ENCODE measurements around the gene SLC2A8.

The SLC2A8 gene

DNA sequence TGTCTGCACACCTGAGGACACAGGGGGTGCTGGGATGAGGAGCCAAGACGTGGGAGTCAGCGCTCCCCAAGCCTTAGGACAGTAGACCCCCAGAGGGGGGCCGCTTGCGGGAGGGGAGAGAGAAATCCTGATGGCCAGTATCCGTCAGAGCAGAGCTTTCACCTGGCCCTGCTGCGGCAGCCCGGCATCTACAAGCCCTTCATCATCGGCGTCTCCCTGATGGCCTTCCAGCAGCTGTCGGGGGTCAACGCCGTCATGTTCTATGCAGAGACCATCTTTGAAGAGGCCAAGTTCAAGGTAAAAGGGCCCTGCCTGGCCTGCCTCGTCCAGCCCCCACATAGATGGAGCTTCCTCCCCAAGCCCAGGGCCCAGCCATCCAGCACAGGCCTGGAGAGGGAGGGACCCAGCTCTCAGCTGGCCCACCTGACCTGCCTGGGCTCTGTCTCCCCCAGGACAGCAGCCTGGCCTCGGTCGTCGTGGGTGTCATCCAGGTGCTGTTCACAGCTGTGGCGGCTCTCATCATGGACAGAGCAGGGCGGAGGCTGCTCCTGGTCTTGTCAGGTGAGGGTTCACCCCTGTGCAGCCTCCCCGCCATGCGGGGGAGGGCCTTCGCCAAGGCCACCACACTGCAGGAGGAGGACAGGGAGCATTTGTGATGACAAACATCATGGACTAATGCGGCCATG is 6.7 kb downstream of the SLC2A8 start:
- Histone ChIP-seq H3K4me3 (ENCODE audit: low read depth, low read length) (no peak overlapping the region), H3K9me3 (ENCODE audit: control insufficient read depth, insufficient read depth, low read length) (no peaks in the 10 kb centered on the region), H3K9ac (ENCODE audit: low read depth, low read length) (no peak overlapping the region), H3K27ac (ENCODE audit: low read depth, low read length) (no peak overlapping the region), H3K4me1 (ENCODE audit: control insufficient read depth, insufficient read depth, low read length) (no peaks in the 10 kb centered on the region), H3K36me3 (ENCODE audit: control insufficient read depth, insufficient read depth, low read length) (peaks cover 46% of the 10 kb centered on the region), H3K27me3 (ENCODE audit: control insufficient read depth, insufficient read depth, low read length) (no peaks in the 10 kb centered on the region)

DNA sequence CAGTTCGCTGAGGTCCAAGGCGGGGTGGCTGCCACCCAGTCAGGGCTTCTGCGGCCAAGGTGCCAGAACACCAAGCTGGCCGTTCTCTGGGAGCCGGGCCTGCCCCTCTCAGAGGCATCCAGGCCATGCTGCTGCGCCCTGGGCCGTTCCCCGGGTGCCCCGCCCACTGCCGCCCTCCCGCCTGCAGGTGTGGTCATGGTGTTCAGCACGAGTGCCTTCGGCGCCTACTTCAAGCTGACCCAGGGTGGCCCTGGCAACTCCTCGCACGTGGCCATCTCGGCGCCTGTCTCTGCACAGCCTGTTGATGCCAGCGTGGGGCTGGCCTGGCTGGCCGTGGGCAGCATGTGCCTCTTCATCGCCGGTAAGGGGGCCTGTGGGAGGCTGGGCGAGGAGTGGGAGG is 7.7 kb downstream of the SLC2A8 start:
- no peak overlapping the region for H3K4me3 ChIP-seq (ENCODE audit: low read depth, low read length)
- no peak overlapping the region for H3K27ac ChIP-seq (ENCODE audit: low read depth, low read length)
- no peaks in the 10 kb centered on the region for H3K27me3 ChIP-seq (ENCODE audit: control insufficient read depth, insufficient read depth, low read length)

GRCh38 chr9:127405344-127406125 is 8.6 kb downstream of the SLC2A8 start:
- peaks cover 43% of the 10 kb centered on the region for H3K36me3 ChIP-seq (ENCODE audit: control insufficient read depth, insufficient read depth, low read length)
- no peaks in the 10 kb centered on the region for H3K4me1 ChIP-seq (ENCODE audit: control insufficient read depth, insufficient read depth, low read length)
- H3K27ac ChIP-seq (ENCODE audit: low read depth, low read length) = no peak overlapping the region
- H3K4me3 ChIP-seq (ENCODE audit: low read depth, low read length) = no peak overlapping the region
- no peaks in the 10 kb centered on the region for H3K27me3 ChIP-seq (ENCODE audit: control insufficient read depth, insufficient read depth, low read length)
- no peaks in the 10 kb centered on the region for H3K9me3 ChIP-seq (ENCODE audit: control insufficient read depth, insufficient read depth, low read length)
- no peak overlapping the region for H3K9ac ChIP-seq (ENCODE audit: low read depth, low read length)

More for the DNA sequence above, 7.7 kb downstream of the SLC2A8 start:
- Histone ChIP-seq H3K9me3 (ENCODE audit: control insufficient read depth, insufficient read depth, low read length) (no peaks in the 10 kb centered on the region), H3K4me1 (ENCODE audit: control insufficient read depth, insufficient read depth, low read length) (no peaks in the 10 kb centered on the region), H3K36me3 (ENCODE audit: control insufficient read depth, insufficient read depth, low read length) (peaks cover 46% of the 10 kb centered on the region), H3K9ac (ENCODE audit: low read depth, low read length) (no peak overlapping the region)

DNA sequence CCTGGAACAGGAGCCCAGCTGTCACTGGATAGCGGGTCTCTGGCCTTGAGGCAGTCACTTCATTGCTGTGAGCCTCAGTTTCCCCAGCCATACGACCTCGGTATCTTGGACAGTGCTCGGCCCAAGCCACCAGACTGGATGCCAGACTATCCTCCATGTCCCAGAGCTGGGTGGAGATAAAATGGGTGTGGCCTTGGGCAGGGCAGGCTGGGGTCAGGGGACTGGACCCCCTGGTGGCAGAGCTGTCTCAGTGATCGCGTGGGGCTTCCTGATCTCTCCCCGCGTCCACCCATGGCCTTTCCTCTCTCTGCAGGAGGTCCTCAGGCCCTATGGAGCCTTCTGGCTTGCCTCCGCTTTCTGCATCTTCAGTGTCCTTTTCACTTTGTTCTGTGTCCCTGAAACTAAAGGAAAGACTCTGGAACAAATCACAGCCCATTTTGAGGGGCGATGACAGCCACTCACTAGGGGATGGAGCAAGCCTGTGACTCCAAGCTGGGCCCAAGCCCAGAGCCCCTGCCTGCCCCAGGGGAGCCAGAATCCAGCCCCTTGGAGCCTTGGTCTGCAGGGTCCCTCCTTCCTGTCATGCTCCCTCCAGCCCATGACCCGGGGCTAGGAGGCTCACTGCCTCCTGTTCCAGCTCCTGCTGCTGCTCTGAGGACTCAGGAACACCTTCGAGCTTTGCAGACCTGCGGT is 10.0 kb downstream of the SLC2A8 start:
- H3K27ac ChIP-seq (ENCODE audit: low read depth, low read length) = peak overlapping the region; percentile 50
- H3K9me3 ChIP-seq (ENCODE audit: control insufficient read depth, insufficient read depth, low read length) = no peaks in the 10 kb centered on the region
- H3K27me3 ChIP-seq (ENCODE audit: control insufficient read depth, insufficient read depth, low read length) = no peaks in the 10 kb centered on the region
- peaks cover 31% of the 10 kb centered on the region for H3K36me3 ChIP-seq (ENCODE audit: control insufficient read depth, insufficient read depth, low read length)
- H3K4me3 ChIP-seq (ENCODE audit: low read depth, low read length) = no peak overlapping the region
- no peak overlapping the region for H3K9ac ChIP-seq (ENCODE audit: low read depth, low read length)
- no peaks in the 10 kb centered on the region; the same call in 1 of the 2 replicates for H3K4me1 ChIP-seq (ENCODE audit: control insufficient read depth, insufficient read depth, low read length)

DNA sequence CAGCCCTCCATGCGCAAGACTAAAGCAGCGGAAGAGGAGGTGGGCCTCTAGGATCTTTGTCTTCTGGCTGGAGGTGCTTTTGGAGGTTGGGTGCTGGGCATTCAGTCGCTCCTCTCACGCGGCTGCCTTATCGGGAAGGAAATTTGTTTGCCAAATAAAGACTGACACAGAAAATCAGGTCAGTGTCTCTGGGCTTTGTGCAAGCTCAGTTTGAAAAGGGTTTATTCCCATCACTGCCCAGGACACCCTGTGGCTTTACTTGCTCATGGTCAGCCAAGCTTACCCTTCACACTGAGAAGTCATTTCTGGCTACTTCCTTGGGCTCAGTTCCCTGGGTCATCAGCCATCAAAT is 10.5 kb downstream of the SLC2A8 start:
- no peaks in the 10 kb centered on the region for H3K9me3 ChIP-seq (ENCODE audit: control insufficient read depth, insufficient read depth, low read length)
- H3K27me3 ChIP-seq (ENCODE audit: control insufficient read depth, insufficient read depth, low read length) = no peaks in the 10 kb centered on the region
- peak overlapping the region; percentile 50 for H3K27ac ChIP-seq (ENCODE audit: low read depth, low read length)
- H3K4me1 ChIP-seq (ENCODE audit: control insufficient read depth, insufficient read depth, low read length) = no peaks in the 10 kb centered on the region; the same call in 1 of the 2 replicates
- peaks cover 26% of the 10 kb centered on the region for H3K36me3 ChIP-seq (ENCODE audit: control insufficient read depth, insufficient read depth, low read length)
- H3K4me3 ChIP-seq (ENCODE audit: low read depth, low read length) = no peak overlapping the region
- no peak overlapping the region for H3K9ac ChIP-seq (ENCODE audit: low read depth, low read length)

DNA sequence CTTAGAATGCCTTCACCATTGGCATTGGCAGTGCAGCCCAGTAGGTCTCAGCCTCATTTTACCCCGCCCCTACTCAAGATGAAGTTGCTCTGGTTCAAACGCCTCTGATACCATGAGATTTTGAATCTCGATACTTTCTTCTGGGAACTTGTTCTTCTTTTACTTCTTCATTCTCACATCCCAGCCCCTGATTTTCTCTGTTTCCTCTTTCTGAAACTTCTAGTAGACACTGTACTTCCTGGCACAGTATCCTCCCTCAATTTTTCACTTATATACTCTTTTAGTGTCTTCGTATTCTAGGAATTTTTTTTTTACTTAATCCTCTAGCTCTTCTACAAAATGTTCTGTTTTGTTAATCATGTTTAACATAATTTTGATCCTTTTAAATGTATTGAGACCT is 14.2 kb downstream of the SLC2A8 start:
- Histone ChIP-seq H3K9me3 (ENCODE audit: control insufficient read depth, insufficient read depth, low read length) (no peaks in the 10 kb centered on the region), H3K27me3 (ENCODE audit: control insufficient read depth, insufficient read depth, low read length) (no peaks in the 10 kb centered on the region), H3K4me1 (ENCODE audit: control insufficient read depth, insufficient read depth, low read length) (no peaks in the 10 kb centered on the region; the same call in 1 of the 2 replicates), H3K27ac (ENCODE audit: low read depth, low read length) (no peak overlapping the region), H3K4me3 (ENCODE audit: low read depth, low read length) (no peak overlapping the region), H3K9ac (ENCODE audit: low read depth, low read length) (no peak overlapping the region), H3K36me3 (ENCODE audit: control insufficient read depth, insufficient read depth, low read length) (0 out of 2 replicates have a peak, but pooled peaks cover 3% of the 10 kb centered on the region)

- no peaks in the 10 kb centered on the region for H3K9me3 ChIP-seq (ENCODE audit: control insufficient read depth, insufficient read depth, low read length)
- no peak overlapping the region for H3K9ac ChIP-seq (ENCODE audit: low read depth, low read length)
- no peak overlapping the region for H3K4me3 ChIP-seq (ENCODE audit: low read depth, low read length)
- no peaks in the 10 kb centered on the region; the same call in 1 of the 2 replicates for H3K4me1 ChIP-seq (ENCODE audit: control insufficient read depth, insufficient read depth, low read length)
- H3K27me3 ChIP-seq (ENCODE audit: control insufficient read depth, insufficient read depth, low read length) = no peaks in the 10 kb centered on the region
- H3K36me3 ChIP-seq (ENCODE audit: control insufficient read depth, insufficient read depth, low read length) = no peaks in the 10 kb centered on the region
- no peak overlapping the region for H3K27ac ChIP-seq (ENCODE audit: low read depth, low read length)
These were observed 18.2 kb downstream of the SLC2A8 start for GRCh38 chr9:127415141-127415540.

- Histone ChIP-seq H3K36me3 (ENCODE audit: control insufficient read depth, insufficient read depth, low read length) (no peaks in the 10 kb centered on the region), H3K9ac (ENCODE audit: low read depth, low read length) (no peak overlapping the region), H3K4me1 (ENCODE audit: control insufficient read depth, insufficient read depth, low read length) (no peaks in the 10 kb centered on the region; the same call in 1 of the 2 replicates), H3K27me3 (ENCODE audit: control insufficient read depth, insufficient read depth, low read length) (no peaks in the 10 kb centered on the region), H3K27ac (ENCODE audit: low read depth, low read length) (no peak overlapping the region), H3K9me3 (ENCODE audit: control insufficient read depth, insufficient read depth, low read length) (no peaks in the 10 kb centered on the region), H3K4me3 (ENCODE audit: low read depth, low read length) (no peak overlapping the region)
These were observed 18.7 kb downstream of the SLC2A8 start for GRCh38 chr9:127415657-127416056.

DNA sequence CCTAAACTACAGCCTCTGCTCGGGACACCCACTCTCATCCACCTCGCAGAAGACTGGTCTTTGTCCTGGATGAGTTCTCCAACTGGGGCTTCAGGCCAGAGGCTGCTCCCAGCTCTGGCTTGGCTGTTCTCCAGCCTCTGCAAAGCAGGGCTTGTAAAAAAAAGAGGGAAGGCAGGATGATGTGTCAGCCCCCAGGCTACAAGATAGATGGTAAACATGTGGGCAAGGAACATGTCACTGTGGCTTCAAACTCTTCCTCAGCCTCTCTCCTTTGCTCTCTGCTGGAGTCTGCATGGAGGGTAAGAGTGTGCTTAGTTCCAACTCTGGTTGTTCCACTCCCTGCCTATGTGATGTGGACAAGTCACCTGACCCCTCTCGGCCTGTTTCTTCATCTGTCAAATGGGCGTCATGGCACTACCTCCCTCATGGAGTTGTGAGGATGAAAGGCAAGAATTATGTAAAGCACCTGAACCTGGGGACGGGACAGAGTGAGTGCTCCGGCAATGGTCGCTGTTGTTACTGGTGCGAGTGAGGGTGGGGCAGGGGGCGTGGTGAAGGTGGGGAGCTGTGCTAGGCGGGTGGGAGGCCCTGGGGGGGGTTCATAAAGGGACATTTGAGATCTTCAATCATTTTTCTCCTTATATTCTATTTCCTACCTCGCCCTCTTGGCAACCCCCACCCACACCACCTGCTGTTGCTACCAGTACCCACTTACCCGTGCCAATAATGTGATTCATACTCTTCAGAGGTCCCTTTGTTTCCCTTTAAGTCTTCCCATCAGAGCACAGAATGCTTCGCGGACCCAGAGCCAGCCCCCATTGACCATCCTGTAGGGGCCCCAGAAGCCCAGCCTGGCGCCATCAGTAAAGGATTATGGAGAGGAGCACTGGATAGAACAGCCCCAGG is 20.4 kb downstream of the SLC2A8 start:
- no peak overlapping the region for H3K9ac ChIP-seq (ENCODE audit: low read depth, low read length)
- no peak overlapping the region for H3K4me3 ChIP-seq (ENCODE audit: low read depth, low read length)
- H3K9me3 ChIP-seq (ENCODE audit: control insufficient read depth, insufficient read depth, low read length) = no peaks in the 10 kb centered on the region
- no peaks in the 10 kb centered on the region for H3K4me1 ChIP-seq (ENCODE audit: control insufficient read depth, insufficient read depth, low read length)
- H3K27ac ChIP-seq (ENCODE audit: low read depth, low read length) = no peak overlapping the region
- H3K27me3 ChIP-seq (ENCODE audit: control insufficient read depth, insufficient read depth, low read length) = no peaks in the 10 kb centered on the region
- no peaks in the 10 kb centered on the region for H3K36me3 ChIP-seq (ENCODE audit: control insufficient read depth, insufficient read depth, low read length)

- Histone ChIP-seq H3K36me3 (ENCODE audit: control insufficient read depth, insufficient read depth, low read length) (no peaks in the 10 kb centered on the region), H3K4me1 (ENCODE audit: control insufficient read depth, insufficient read depth, low read length) (peaks cover 5% of the 10 kb centered on the region), H3K27me3 (ENCODE audit: control insufficient read depth, insufficient read depth, low read length) (no peaks in the 10 kb centered on the region), H3K9me3 (ENCODE audit: control insufficient read depth, insufficient read depth, low read length) (no peaks in the 10 kb centered on the region), H3K9ac (ENCODE audit: low read depth, low read length) (no peak overlapping the region), H3K27ac (ENCODE audit: low read depth, low read length) (no peak overlapping the region), H3K4me3 (ENCODE audit: low read depth, low read length) (no peak overlapping the region)
These were observed 21.1 kb downstream of the SLC2A8 start for GRCh38 chr9:127418037-127418471.

Measured in HUES48 (cell line).